Ishikawa (cell line): Measurements from ENCODE around the gene TNC.

Source experiments
- CEBPB ChIP-seq: IDR thresholded peaks from 2 replicates; pipeline ENCODE4 v1.6.1; 2012
- CREB1 ChIP-seq: IDR thresholded peaks from 2 replicates; pipeline ENCODE4 v1.6.1; 2012; ENCODE audit warnings: low read depth
- EGR1 ChIP-seq: IDR thresholded peaks from 2 replicates; pipeline ENCODE4 v1.6.1; 2012
- EP300 ChIP-seq: IDR thresholded peaks from 2 replicates; pipeline ENCODE4 v1.6.1; 2012; ENCODE audit warnings: borderline replicate concordance
- MAX ChIP-seq: IDR thresholded peaks from 2 replicates; pipeline ENCODE4 v1.6.1; 2012
- RAD21 ChIP-seq: IDR thresholded peaks from 2 replicates; pipeline ENCODE4 v1.6.1; 2012; ENCODE audit warnings: low read depth
- REST ChIP-seq: IDR thresholded peaks from 2 replicates; pipeline ENCODE4 v1.6.1; 2012; ENCODE audit warnings: low read depth, mild to moderate bottlenecking
- TAF1 ChIP-seq: IDR thresholded peaks from 2 replicates; pipeline ENCODE4 v1.6.1; 2012; ENCODE audit warnings: low read depth, mild to moderate bottlenecking
- TEAD4 ChIP-seq: IDR thresholded peaks from 2 replicates; pipeline ENCODE4 v1.6.1; 2012
- YY1 ChIP-seq: IDR thresholded peaks from 2 replicates; pipeline ENCODE4 v1.6.1; 2012; ENCODE audit warnings: low read depth
- ZBTB7A ChIP-seq: IDR thresholded peaks from 2 replicates; pipeline ENCODE4 v1.6.1; 2012; ENCODE audit warnings: low read depth
- TF ChIP-seq, protein P1 (sequence below): IDR thresholded peaks from 2 replicates; pipeline ENCODE4 v1.6.1; 2012

GRCh38 chr9:115079156-115079555 lies 38.8 kb downstream of the TNC start:
- TF ChIP-seq TEAD4 (no peak), EP300 (no peak), YY1 (no peak), ZBTB7A (no peak), REST (no peak), CEBPB (no peak), TAF1 (no peak), CREB1 (no peak), MAX (no peak), EGR1 (no peak), RAD21 (no peak)
- TF ChIP-seq, protein P1, sequence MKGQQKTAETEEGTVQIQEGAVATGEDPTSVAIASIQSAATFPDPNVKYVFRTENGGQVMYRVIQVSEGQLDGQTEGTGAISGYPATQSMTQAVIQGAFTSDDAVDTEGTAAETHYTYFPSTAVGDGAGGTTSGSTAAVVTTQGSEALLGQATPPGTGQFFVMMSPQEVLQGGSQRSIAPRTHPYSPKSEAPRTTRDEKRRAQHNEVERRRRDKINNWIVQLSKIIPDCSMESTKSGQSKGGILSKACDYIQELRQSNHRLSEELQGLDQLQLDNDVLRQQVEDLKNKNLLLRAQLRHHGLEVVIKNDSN = no peak
